GM12878 (cell line): Measurements from ENCODE around the gene SLAMF9. TPM values are rescaled to one million over a fixed set of nuclear protein-coding genes. Genes with fewer than 3 reads are reported as not detected.

Experiments
- ATAC-seq: fragments of 200-7000 bp; cut with Tn5 transposase; 3 replicates; pipeline ENCODE4 v1.9.1; 2020; ENCODE audit warnings: mild to moderate bottlenecking, moderate library complexity
- BruUV-seq: library from RNA; stranded (reverse); fragments of 400-500 nt; replicated peaks from 2 replicates; lab custom pipeline; 2021; lab: Mats Ljungman, UMichigan
- CTCF ChIA-PET: fragments of 300-600 bp; sonication (Branson Sonifier 250); formaldehyde crosslinking; extraction: SDS; loops from one replicate; lab custom pipeline; 2021; ENCODE audit warnings: inconsistent platforms; lab: Yijun Ruan, JAX
- POLR2A ChIA-PET: fragments of 350-600 bp; formaldehyde crosslinking; extraction: SDS; loops from one replicate; lab custom pipeline; 2021; ENCODE audit warnings: inconsistent platforms; lab: Charles Lee
- RAD21 ChIA-PET: fragments of 300-600 bp; sonication (Branson Sonifier 250); formaldehyde crosslinking; loops from one replicate; lab custom pipeline; 2023; ENCODE audit warnings: antibody characterized with exemption; ENCODE audit not compliant: unreplicated experiment; lab: Charles Lee
- SMC1A ChIA-PET: fragments of 300-600 bp; sonication (Branson Sonifier 250); formaldehyde crosslinking; loops from one replicate; lab custom pipeline; 2023; ENCODE audit not compliant: unreplicated experiment, uncharacterized antibody; lab: Charles Lee
- DNase-seq: peaks from one replicate; pipeline ENCODE4 v3.0.0-alpha.2; 2011; ENCODE audit warnings: low read depth, low spot score
- FAIRE-seq: peaks from 3 replicates; lab custom pipeline; 2011; peaks lifted over from hg19 to GRCh38; lab: Jason Lieb, UNC
- H2AFZ ChIP-seq: 2 replicates; pipeline ENCODE4 v1.6.0; 2011; ENCODE audit warnings: low read depth, low read length, control low read depth; ENCODE audit not compliant: control insufficient read depth
- H3K27ac ChIP-seq: 2 replicates; pipeline ENCODE4 v1.5.1; 2011; ENCODE audit warnings: control low read depth; ENCODE audit not compliant: control insufficient read depth, insufficient read depth
- H3K27me3 ChIP-seq, 2 experiments: replicated peaks in 1 of 2; 2 replicates each; pipeline versions ENCODE4 v1.6.0 to v1.6.1; 2011; ENCODE audit warnings: low read length in 1 of 2; ENCODE audit not compliant: control insufficient read depth in 2 of 2, insufficient read depth in 2 of 2
- H3K36me3 ChIP-seq, 2 experiments: 2 replicates each; pipeline ENCODE4 v1.5.1; 2011; ENCODE audit warnings: low read length in 1 of 2; ENCODE audit not compliant: control insufficient read depth in 2 of 2, insufficient read depth in 2 of 2
- H3K4me1 ChIP-seq: 2 replicates; pipeline ENCODE4 v1.6.1; 2011; ENCODE audit warnings: mild to moderate bottlenecking, low read length, moderate library complexity, mixed read lengths; ENCODE audit not compliant: control insufficient read depth, insufficient read depth
- H3K4me2 ChIP-seq: 2 replicates; pipeline ENCODE4 v1.6.0; 2011; ENCODE audit warnings: control low read depth; ENCODE audit not compliant: control insufficient read depth, insufficient read depth
- H3K4me3 ChIP-seq: fragments of 200-600 bp; sonication (generic); 2 replicates; pipeline ENCODE4 v1.5.1; 2016
- H3K79me2 ChIP-seq: 2 replicates; pipeline ENCODE4 v1.6.0; 2011; ENCODE audit warnings: low read length; ENCODE audit not compliant: control insufficient read depth, insufficient read depth
- H3K9ac ChIP-seq: 2 replicates; pipeline ENCODE4 v1.8.0; 2011; ENCODE audit warnings: low read length, control low read depth, mixed read lengths; ENCODE audit not compliant: control insufficient read depth, insufficient read depth
- H3K9me3 ChIP-seq: replicated peaks from 3 replicates; pipeline ENCODE4 v1.5.1; 2011; ENCODE audit warnings: mild to moderate bottlenecking, low read length; ENCODE audit not compliant: control insufficient read depth, insufficient read depth
- H4K20me1 ChIP-seq: 2 replicates; pipeline ENCODE4 v1.6.0; 2011; ENCODE audit not compliant: control insufficient read depth, insufficient read depth
- CBFB ChIP-seq: IDR thresholded peaks from 2 replicates; pipeline ENCODE4 v1.6.1; 2016; ENCODE audit warnings: antibody characterized with exemption, low read depth
- CREM ChIP-seq: IDR thresholded peaks from 2 replicates; pipeline ENCODE4 v1.6.1; 2014; ENCODE audit warnings: antibody characterized with exemption, low read depth
- ESRRA ChIP-seq: IDR thresholded peaks from 2 replicates; pipeline ENCODE4 v1.6.1; 2012; ENCODE audit warnings: mild to moderate bottlenecking, low read length, improper control_type of control experiment
- HDGF ChIP-seq: fragments of 450-650 bp; IDR thresholded peaks from 2 replicates; pipeline ENCODE4 v1.6.1; 2016; ENCODE audit warnings: antibody characterized with exemption
- IRF5 ChIP-seq: fragments of 450-650 bp; IDR thresholded peaks from 2 replicates; pipeline ENCODE4 v1.6.1; 2017; ENCODE audit warnings: borderline replicate concordance
- MEF2A ChIP-seq: IDR thresholded peaks from 2 replicates; pipeline ENCODE4 v1.6.1; 2011; ENCODE audit warnings: low read depth, mild to moderate bottlenecking, low read length, moderate library complexity; ENCODE audit not compliant: insufficient read depth
- MLLT1 ChIP-seq: fragments of 450-650 bp; IDR thresholded peaks from 2 replicates; pipeline ENCODE4 v1.6.1; 2016; ENCODE audit warnings: mild to moderate bottlenecking
- POU2F2 ChIP-seq: IDR thresholded peaks from 3 replicates; pipeline ENCODE4 v1.6.1; 2011; ENCODE audit warnings: low read depth, mild to moderate bottlenecking, low read length, borderline replicate concordance
- RAD51 ChIP-seq: fragments of 450-650 bp; IDR thresholded peaks from 2 replicates; pipeline ENCODE4 v1.6.1; 2016; ENCODE audit warnings: moderate library complexity, mild to moderate bottlenecking, inconsistent platforms
- RCOR1 ChIP-seq: conservative IDR thresholded peaks from 2 replicates; pipeline ENCODE4 v1.6.1; 2012; ENCODE audit warnings: low read depth, low read length, improper control_type of control experiment
- TCF12 ChIP-seq: IDR thresholded peaks from 2 replicates; pipeline ENCODE4 v1.6.1; 2011; ENCODE audit warnings: low read depth, mild to moderate bottlenecking, low read length
- TCF3 ChIP-seq: IDR thresholded peaks from 2 replicates; pipeline ENCODE4 v1.6.1; 2012; ENCODE audit warnings: low read depth, mild to moderate bottlenecking, low read length, borderline replicate concordance; ENCODE audit not compliant: insufficient read depth
- ZBTB4 ChIP-seq: fragments of 450-650 bp; formaldehyde crosslinking; IDR thresholded peaks from 2 replicates; pipeline ENCODE4 v1.4.0; 2022; ENCODE audit warnings: mild to moderate bottlenecking, moderate library complexity
- WGBS: methylation state at CpG from one replicate; pipeline ENCODE4 v1.1.6; 2016; ENCODE audit warnings: low lambda C conversion rate; ENCODE audit not compliant: insufficient replicate concordance, insufficient coverage; ENCODE audit errors: missing lambda C conversion rate; 5-methylcytosine and 5-hydroxymethylcytosine counted together
- in situ Hi-C: fragments of 300-500 bp; cut with MboI; formaldehyde crosslinking; loops from 9 replicates; pipeline ENCODE4 v1.14.3; 2018; ENCODE audit warnings: mixed read lengths
- intact Hi-C: fragments of 100-400 bp; cut with micrococcal nuclease; formaldehyde crosslinking; loops from one replicate; pipeline ENCODE4 v1.14.2; 2022; ENCODE audit not compliant: unreplicated experiment
- polyA plus RNA-seq, 11 experiments: library from polyadenylated mRNA; depleted of rRNA in 4 of 11; unstranded in 6 of 11; stranded (reverse) in 5 of 11; fragments of >200 nt; fragmentation: Nextera tagmentation in 4 of 11; fragmentation: Illumina TruSeq in 1 of 11; extraction: Ambion mirVana in 4 of 11; extraction: Trizol in 1 of 11; gene quantifications; 1 replicate in 1 of 11; 2 replicates in 10 of 11; pipeline versions ENCODE4 v1.2.1 to v1.2.3, GENCODE V29; 2011 to 2016; ENCODE audit warnings: inconsistent platforms in 2 of 11, missing spikeins in 2 of 11, low read depth in 1 of 11
- total RNA-seq, 4 experiments: library from RNA; depleted of rRNA in 3 of 4; stranded (reverse); fragments of >200 nt in 3 of 4; fragmentation: Illumina TruSeq in 1 of 4; extraction: Trizol in 1 of 4; gene quantifications; 2 replicates each; pipeline versions ENCODE4 v1.2.1 to v1.2.3, GENCODE V29; 2013 to 2021
- TF ChIP-seq, protein P1 (sequence below): IDR thresholded peaks from 2 replicates; pipeline ENCODE4 v1.6.1; 2011; ENCODE audit warnings: low read depth, mild to moderate bottlenecking, low read length, moderate library complexity, borderline replicate concordance; ENCODE audit errors: extremely low read depth

The SLAMF9 gene
- total and polyA plus RNA-seq, 10 of the 15 experiments (the other 5 are each of a cell fraction or from before 2014, with no cell fraction given) = not detected

DNA sequence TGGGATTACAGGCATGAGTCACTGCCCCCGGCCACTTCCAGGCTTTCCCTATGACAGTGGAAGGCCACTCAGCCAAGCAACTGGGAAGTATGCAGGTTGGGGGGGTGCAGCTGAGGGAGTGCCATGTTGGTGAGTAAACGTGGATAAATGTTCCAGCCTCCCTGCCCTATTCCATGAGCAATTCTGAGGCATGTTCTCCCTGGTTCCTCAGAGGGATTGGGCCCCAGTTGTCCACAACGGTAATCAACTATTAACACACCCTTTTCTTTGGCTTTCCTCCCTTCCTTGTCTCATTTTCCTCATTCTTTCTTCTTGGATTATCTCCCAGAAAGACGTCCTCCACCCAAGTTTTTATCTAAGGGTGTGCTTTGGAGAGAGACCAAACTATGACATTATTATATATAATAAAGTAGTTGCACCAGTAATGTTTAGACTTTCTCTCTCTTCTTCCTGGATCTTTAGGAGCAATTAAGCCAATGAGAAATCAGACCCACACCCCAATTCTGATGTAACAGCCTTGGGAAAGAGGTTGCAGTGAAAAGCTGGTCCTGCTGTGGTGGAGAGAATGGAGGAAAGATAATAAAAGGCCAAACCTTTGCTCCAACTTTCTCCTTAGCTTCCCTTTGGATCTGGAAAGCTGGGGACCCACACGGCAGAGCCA lies 6.8 kb upstream of the SLAMF9 start:
- no peak overlapping the region for H3K4me2 ChIP-seq
- ChIA-PET CTCF (interaction anchor here (0.7 kb wide), 1 partner anchor 425 kb away, joined by 3 read pairs; the partner anchor contains the start of gene OR10J5), RAD21 (no interaction called here), POLR2A (no interaction called here), SMC1A (no interaction called here)
- in situ Hi-C loops = no loop called here
- no peaks in the 10 kb centered on the region for H3K9me3 ChIP-seq
- H3K9ac ChIP-seq = no peak overlapping the region
- WGBS = 33% methylated on average over 5 of the region's 5 CpGs
- ATAC-seq (no peak), FAIRE-seq (no peak), DNase-seq (no peak)
- peaks cover 13% of the 10 kb centered on the region for H3K4me1 ChIP-seq
- TF ChIP-seq POU2F2 = no peak
- no peak for TF ChIP-seq RAD51
- no peak for TF ChIP-seq TCF3
- no peak for TF ChIP-seq IRF5
- TF ChIP-seq MLLT1 = no peak
- no peak for TF ChIP-seq ZBTB4
- TF ChIP-seq, protein P1, sequence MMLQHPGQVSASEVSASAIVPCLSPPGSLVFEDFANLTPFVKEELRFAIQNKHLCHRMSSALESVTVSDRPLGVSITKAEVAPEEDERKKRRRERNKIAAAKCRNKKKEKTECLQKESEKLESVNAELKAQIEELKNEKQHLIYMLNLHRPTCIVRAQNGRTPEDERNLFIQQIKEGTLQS = no peak
- TF ChIP-seq CBFB = no peak
- TF ChIP-seq MEF2A = no peak
- no peak for TF ChIP-seq ESRRA
- no peak for TF ChIP-seq HDGF
- TF ChIP-seq TCF12 = no peak
- TF ChIP-seq RCOR1 = no peak
- TF ChIP-seq CREM = no peak
- intact Hi-C loops = no loop called here
- H3K27me3 ChIP-seq = peaks cover 4% of the 10 kb centered on the region in 2 experiments; a peak in 3 of 4 replicates
- H2AFZ ChIP-seq = no peak overlapping the region
- H3K79me2 ChIP-seq = no peaks in the 10 kb centered on the region
- H3K27ac ChIP-seq = no peak overlapping the region
- H3K36me3 ChIP-seq = no peaks in the 10 kb centered on the region
- no peak overlapping the region for H3K4me3 ChIP-seq
- H4K20me1 ChIP-seq = no peaks in the 10 kb centered on the region
- BruUV-seq = no TSS peak
